ENCODE measurements around the gene TMEM37.

Gene TMEM37

GRCh38 chr2:119423811-119424210 is 7.8 kb upstream of the TMEM37 start:
- Mint-ChIP-seq H3K4me1 (peaks cover 3 to 6% of the 10 kb centered on the region in 2 donors), H3K4me3 (no peak overlapping the region), H3K27ac (no peak overlapping the region), H3K27me3 (peaks cover 60 to 81% of the 10 kb centered on the region in 2 donors), H3K36me3 (peaks cover 0 to 6% of the 10 kb centered on the region in 2 donors), H3K9me3 (peaks cover 7 to 8% of the 10 kb centered on the region in 2 donors)
- no peak for ATAC-seq (replicated peaks)
- DNase-seq, result no peak

DNA sequence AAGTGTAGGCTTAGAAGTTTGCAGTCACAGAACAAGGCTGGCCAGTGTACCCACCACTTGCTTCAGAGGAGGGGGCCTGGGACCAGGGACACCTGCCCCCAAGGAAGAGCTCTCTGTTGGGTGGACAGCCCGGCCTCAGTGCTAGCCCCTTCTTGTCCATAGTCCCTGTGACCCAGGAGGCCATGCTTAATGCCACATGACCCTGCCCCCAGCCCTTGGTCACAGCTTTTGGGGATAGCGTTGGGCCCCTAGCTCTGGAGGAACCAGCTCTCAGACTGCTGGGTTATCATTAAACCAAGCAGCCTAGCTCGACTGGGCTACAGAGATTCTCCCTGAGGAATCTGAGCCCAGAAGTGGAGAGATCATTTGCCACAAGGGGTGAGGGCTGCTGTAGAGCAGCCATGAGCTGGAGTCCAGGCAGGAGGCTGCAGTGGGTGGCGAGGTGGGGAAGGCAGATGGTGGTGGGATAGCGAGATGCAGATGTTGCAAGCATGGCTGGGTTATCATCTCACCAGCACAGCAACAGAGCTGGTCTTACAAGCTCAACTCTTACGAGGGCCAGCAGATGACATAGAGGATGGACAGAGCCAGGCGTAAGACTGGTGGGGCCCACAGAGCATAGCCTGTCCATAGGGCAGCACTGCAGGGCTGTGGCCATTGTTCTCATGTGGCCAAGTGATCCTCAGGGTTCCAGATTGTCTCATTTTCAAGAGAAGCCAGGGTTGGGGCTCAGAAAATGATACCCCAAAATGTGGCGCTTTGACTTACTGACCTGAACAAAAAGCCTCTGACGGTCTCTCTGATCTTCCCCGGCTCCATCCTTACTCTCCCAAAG is 7.2 kb upstream of the TMEM37 start:
- Mint-ChIP-seq H3K4me3 (no peak overlapping the region), H3K27me3 (peaks cover 66 to 85% of the 10 kb centered on the region in 2 donors), H3K36me3 (peaks cover 0 to 6% of the 10 kb centered on the region in 2 donors), H3K9me3 (peaks cover 7 to 8% of the 10 kb centered on the region in 2 donors), H3K27ac (no peak overlapping the region), H3K4me1 (peaks cover 3 to 6% of the 10 kb centered on the region in 2 donors)
- ATAC-seq (replicated peaks) (no peak), DNase-seq (no peak)

GRCh38 chr2:119425119-119425405 is 6.6 kb upstream of the TMEM37 start:
- Mint-ChIP-seq H3K4me1 (peaks cover 6% of the 10 kb centered on the region in 2 donors), H3K27me3 (peaks cover 64 to 83% of the 10 kb centered on the region in 2 donors), H3K36me3 (peaks cover 0 to 6% of the 10 kb centered on the region in 2 donors), H3K9me3 (peaks cover 7 to 8% of the 10 kb centered on the region in 2 donors), H3K27ac (no peak overlapping the region), H3K4me3 (no peak overlapping the region)
- DNase-seq (no peak), ATAC-seq (replicated peaks) (no peak)

DNA sequence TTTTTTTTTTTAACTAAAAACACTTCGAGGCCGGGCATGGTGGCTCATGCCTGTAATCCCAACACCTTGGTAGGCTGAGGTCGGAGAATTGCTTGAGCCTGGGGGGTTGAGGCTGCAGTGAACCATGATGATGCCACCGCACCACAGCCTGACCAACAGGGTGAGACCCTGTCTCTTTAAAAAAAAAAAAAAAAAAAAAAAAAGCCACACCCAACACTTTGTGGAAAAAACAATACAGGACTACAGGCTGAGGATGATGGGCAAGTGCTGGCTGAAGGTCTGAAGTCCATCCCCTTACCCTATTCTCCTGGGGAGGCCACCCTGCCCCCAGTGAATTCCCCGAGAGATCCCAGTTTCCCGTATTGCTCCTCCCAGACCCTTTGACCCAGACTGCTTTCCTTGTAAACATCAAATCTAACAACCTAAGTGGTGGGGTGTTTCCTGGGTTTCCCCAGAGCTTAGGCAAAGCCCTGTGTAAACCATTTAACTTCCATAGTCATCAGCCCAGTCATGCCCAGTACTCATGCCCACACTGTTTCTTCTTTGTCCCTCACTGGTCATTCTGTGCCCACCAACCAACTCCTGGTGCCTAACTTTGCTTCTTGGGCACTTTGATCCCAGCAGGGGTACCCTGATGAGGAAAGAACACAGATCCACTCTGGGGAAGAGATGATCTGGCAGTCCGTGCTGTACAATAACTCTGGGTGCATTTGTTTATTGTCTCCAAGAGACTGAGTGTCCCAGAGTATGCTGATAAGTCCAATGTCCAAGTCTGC is 5.8 kb upstream of the TMEM37 start:
- Mint-ChIP-seq H3K36me3 (peaks cover 0 to 6% of the 10 kb centered on the region in 2 donors), H3K4me3 (no peak overlapping the region), H3K27ac (no peak overlapping the region), H3K27me3 (peaks cover 60 to 81% of the 10 kb centered on the region in 2 donors), H3K4me1 (peaks cover 8 to 11% of the 10 kb centered on the region in 2 donors), H3K9me3 (peaks cover 7 to 8% of the 10 kb centered on the region in 2 donors)
- DNase-seq, result no peak
- ATAC-seq (replicated peaks), result no peak

- Mint-ChIP-seq H3K36me3 (peaks cover 0 to 6% of the 10 kb centered on the region in 2 donors), H3K27me3 (peaks cover 60 to 75% of the 10 kb centered on the region in 2 donors), H3K4me3 (no peak overlapping the region), H3K9me3 (peaks cover 6 to 7% of the 10 kb centered on the region in 2 donors), H3K4me1 (peaks cover 10 to 11% of the 10 kb centered on the region in 2 donors), H3K27ac (no peak overlapping the region)
- no peak for DNase-seq
- no peak for ATAC-seq (replicated peaks)
Measured at GRCh38 chr2:119426396-119426675, 5.3 kb upstream of the TMEM37 start.

DNA sequence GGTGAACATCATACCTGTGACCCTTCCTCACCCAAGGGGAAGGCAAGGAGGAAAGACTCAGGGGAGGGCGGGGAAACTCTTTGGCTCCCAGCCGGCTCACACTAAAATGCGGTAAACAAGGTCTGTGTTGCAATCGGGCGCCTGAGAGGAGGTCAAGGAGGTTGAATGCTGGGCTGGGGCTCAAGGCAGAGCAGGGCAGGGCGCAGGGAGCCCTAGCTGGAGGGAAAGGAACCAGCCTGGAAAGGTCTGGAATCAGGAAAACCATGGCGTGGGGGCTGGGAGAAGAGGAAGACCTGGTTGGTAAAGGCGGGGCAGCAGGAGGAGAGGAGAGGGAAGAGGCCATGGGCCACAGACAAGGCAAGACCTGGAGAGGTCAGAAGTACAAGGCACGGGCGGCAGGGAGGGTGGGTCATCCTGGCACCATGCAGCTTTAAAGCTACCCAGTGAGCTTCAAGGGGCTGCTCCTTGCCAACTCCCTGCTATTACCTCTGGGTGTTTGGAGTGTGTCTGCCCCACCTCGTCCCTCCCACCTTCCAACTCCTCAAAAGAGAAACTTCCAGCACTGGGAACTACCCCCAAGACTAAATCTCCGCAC is 4.8 kb upstream of the TMEM37 start:
- no peak for DNase-seq
- no peak overlapping the region for H3K27ac Mint-ChIP-seq
- peaks cover 54 to 70% of the 10 kb centered on the region in 2 donors for H3K27me3 Mint-ChIP-seq
- no peak for ATAC-seq (replicated peaks)
- H3K4me1 Mint-ChIP-seq, result peaks cover 10 to 12% of the 10 kb centered on the region in 2 donors
- H3K4me3 Mint-ChIP-seq, result no peak overlapping the region
- H3K36me3 Mint-ChIP-seq, result peaks cover 0 to 2% of the 10 kb centered on the region in 2 donors
- H3K9me3 Mint-ChIP-seq, result peaks cover 1 to 2% of the 10 kb centered on the region in 2 donors

GRCh38 chr2:119427756-119428155 is 3.9 kb upstream of the TMEM37 start:
- Mint-ChIP-seq H3K27me3 (peaks cover 61 to 71% of the 10 kb centered on the region in 2 donors), H3K4me1 (peaks cover 18% of the 10 kb centered on the region in 2 donors), H3K9me3 (no peaks in the 10 kb centered on the region), H3K36me3 (no peaks in the 10 kb centered on the region), H3K4me3 (no peak overlapping the region), H3K27ac (no peak overlapping the region)
- no peak for DNase-seq
- no peak for ATAC-seq (replicated peaks)

DNA sequence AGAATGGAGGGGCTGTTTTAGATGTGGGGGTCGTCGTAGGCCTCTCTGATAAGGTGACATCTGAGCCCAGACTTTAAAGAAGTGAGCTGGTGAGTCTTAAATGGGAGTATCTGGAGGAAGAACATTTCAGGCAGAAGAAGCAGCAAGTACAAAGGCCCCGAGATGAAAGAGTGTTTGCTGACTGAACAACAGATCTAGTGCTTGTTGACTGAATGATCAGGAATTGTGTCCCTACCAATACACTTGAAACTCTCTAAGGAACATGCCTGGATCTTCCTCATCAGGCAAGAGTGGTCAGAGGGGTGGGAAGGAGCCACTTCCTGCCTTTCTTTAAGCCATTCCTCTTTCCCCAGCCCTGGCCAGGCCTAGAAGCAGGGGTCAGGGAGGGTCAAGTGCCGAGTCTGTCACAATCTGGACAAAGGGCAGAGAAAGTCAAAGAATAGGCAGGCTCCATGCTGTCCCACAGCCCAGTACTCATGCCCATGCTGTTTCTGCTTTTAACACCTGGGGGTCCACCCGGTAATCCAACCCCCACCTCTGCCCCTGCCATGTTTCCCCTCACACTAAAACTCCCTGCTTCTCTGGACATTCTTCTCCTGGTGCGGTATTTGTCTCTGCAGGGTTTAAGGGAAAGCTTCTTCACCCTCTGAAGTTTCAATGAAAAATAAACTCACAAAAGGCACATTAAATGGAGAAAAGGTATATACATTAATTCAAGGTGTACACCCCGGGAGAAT is 3.0 kb upstream of the TMEM37 start:
- peaks cover 18% of the 10 kb centered on the region in 2 donors for H3K4me1 Mint-ChIP-seq
- no peak overlapping the region for H3K27ac Mint-ChIP-seq
- no peaks in the 10 kb centered on the region for H3K9me3 Mint-ChIP-seq
- H3K36me3 Mint-ChIP-seq, result no peaks in the 10 kb centered on the region
- no peak overlapping the region for H3K4me3 Mint-ChIP-seq
- DNase-seq (no peak), ATAC-seq (replicated peaks) (no peak)
- peaks cover 69 to 73% of the 10 kb centered on the region in 2 donors for H3K27me3 Mint-ChIP-seq

- no peak for DNase-seq
- H3K27me3 Mint-ChIP-seq, result peaks cover 71 to 73% of the 10 kb centered on the region in 2 donors
- no peak for ATAC-seq (replicated peaks)
Measured at GRCh38 chr2:119429225-119429981, 2.3 kb upstream of the TMEM37 start.

GRCh38 chr2:119430023-119430498 is 1.6 kb upstream of the TMEM37 start:
- H3K9me3 Mint-ChIP-seq, result no peaks in the 10 kb centered on the region
- H3K27ac Mint-ChIP-seq, result no peak overlapping the region
- DNase-seq (no peak), ATAC-seq (replicated peaks) (no peak)
- no peak overlapping the region for H3K4me3 Mint-ChIP-seq
- H3K36me3 Mint-ChIP-seq, result no peaks in the 10 kb centered on the region
- peaks cover 18% of the 10 kb centered on the region in 2 donors for H3K4me1 Mint-ChIP-seq
- peaks cover 65 to 72% of the 10 kb centered on the region in 2 donors for H3K27me3 Mint-ChIP-seq

More at GRCh38 chr2:119429225-119429981, 2.3 kb upstream of the TMEM37 start:
- peaks cover 18% of the 10 kb centered on the region in 2 donors for H3K4me1 Mint-ChIP-seq
- H3K9me3 Mint-ChIP-seq, result no peaks in the 10 kb centered on the region
- H3K27ac Mint-ChIP-seq, result no peak overlapping the region
- H3K36me3 Mint-ChIP-seq, result no peaks in the 10 kb centered on the region
- H3K4me3 Mint-ChIP-seq, result no peak overlapping the region

GRCh38 chr2:119431976-119432850 is 559 bp downstream of the TMEM37 start:
- ATAC-seq (replicated peaks), result peak in 1 of 2 donors; percentile 0
- peaks cover 64 to 73% of the 10 kb centered on the region in 2 donors for H3K27me3 Mint-ChIP-seq
- peak overlapping the region; percentile 55 to 57 for H3K4me3 Mint-ChIP-seq
- H3K9me3 Mint-ChIP-seq, result no peaks in the 10 kb centered on the region
- H3K4me1 Mint-ChIP-seq, result peaks cover 16 to 18% of the 10 kb centered on the region in 2 donors
- DNase-seq, result no peak
- no peaks in the 10 kb centered on the region for H3K36me3 Mint-ChIP-seq
- H3K27ac Mint-ChIP-seq, result no peak overlapping the region

DNA sequence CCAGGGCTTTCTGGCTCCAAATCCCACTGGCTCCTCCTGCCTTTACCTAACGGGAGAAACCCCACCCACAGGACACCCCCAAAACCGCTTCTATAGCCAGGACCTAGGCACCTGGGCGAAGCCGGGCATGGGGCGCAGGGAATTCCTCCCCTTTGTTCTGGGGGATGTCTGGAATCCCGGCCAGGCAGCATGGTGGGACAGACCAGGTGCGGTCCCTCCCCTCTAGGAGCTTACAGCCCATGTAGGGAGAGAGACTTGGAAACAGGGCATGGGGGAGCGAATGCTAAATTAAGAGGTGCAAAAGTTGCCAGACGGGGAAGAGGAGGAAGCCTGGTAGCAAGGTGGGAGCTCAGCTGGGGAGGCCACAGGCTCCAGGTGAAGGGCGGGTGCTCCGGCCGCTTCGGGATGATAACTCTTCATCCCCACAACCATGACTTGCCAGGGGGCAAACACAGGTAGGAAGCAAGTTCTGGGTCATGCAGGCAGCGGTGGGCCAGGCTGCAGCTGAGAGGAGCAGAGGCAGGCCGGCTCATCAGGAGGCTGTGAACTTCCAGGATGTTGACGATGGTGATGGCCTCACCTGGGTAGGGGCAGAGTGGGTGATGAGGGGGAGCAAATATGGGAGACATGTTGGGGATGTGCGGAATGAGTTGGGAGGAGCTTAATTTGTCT is 1.3 kb downstream of the TMEM37 start:
- H3K27ac Mint-ChIP-seq, result peak overlapping the region; percentile 32
- DNase-seq, result no peak
- peaks cover 15 to 17% of the 10 kb centered on the region in 2 donors for H3K4me1 Mint-ChIP-seq
- ATAC-seq (replicated peaks), result no peak
- H3K27me3 Mint-ChIP-seq, result peaks cover 61 to 73% of the 10 kb centered on the region in 2 donors
- peak overlapping the region in 1 of 2 donors; percentile 55 for H3K4me3 Mint-ChIP-seq
- no peaks in the 10 kb centered on the region for H3K36me3 Mint-ChIP-seq
- no peaks in the 10 kb centered on the region for H3K9me3 Mint-ChIP-seq
